ENCODE measurements around the gene GTF2H2C. TPM values are rescaled to one million over a fixed set of nuclear protein-coding genes. Genes with fewer than 3 reads are reported as not detected.
A peak's percentile ranks its signal among the peaks of the same experiment; 100 is the strongest.
"Not testable (repeated sequence)": the region's sequence is repeated elsewhere in the genome, so short reads cannot be mapped to it uniquely, and the experiment has no call there.

Gene GTF2H2C
- total RNA-seq, 3 donors from 2014 or later = 22.4 to 35.1 (median 28.8) TPM

DNA sequence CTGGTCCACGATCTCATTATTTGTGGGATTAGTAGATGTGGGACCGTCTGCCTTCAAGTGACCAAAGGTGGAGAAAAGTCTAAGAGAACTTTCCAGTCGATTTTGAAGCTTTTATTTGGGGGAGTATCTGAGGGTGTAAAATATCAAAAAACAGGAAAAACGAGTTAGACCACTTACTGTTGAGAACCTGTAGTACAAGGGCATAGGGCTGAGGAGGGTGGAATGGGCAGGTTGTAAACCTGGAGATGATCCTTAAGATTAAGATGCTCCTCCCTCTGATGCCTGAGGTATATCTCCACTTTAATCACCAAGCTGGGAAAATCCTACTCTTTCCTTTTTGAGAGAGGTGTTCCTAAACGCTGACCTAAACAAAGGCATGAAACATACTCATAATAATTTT lies 32.0 kb upstream of the GTF2H2C start:
- intact Hi-C loops (cut with DNase I; ENCODE audit: low total_unique reads) = no loop called here

GRCh38 chr5:69528609-69529008 lies 31.4 kb upstream of the GTF2H2C start:
- H3K27ac ChIP-seq = no peak overlapping the region
- no peak overlapping the region for H3K4me3 ChIP-seq
- H3K9me3 ChIP-seq = no peaks in the 10 kb centered on the region
- intact Hi-C loops (cut with DNase I; ENCODE audit: low total_unique reads) = no loop called here
- no peak for DNase-seq (ENCODE audit: low spot score in 2 of 2)
- no peaks in the 10 kb centered on the region for H3K36me3 ChIP-seq
- no peak for TF ChIP-seq POLR2AphosphoS5 (IDR thresholded peaks at IDR 0.05)
- TF ChIP-seq, protein P1, sequence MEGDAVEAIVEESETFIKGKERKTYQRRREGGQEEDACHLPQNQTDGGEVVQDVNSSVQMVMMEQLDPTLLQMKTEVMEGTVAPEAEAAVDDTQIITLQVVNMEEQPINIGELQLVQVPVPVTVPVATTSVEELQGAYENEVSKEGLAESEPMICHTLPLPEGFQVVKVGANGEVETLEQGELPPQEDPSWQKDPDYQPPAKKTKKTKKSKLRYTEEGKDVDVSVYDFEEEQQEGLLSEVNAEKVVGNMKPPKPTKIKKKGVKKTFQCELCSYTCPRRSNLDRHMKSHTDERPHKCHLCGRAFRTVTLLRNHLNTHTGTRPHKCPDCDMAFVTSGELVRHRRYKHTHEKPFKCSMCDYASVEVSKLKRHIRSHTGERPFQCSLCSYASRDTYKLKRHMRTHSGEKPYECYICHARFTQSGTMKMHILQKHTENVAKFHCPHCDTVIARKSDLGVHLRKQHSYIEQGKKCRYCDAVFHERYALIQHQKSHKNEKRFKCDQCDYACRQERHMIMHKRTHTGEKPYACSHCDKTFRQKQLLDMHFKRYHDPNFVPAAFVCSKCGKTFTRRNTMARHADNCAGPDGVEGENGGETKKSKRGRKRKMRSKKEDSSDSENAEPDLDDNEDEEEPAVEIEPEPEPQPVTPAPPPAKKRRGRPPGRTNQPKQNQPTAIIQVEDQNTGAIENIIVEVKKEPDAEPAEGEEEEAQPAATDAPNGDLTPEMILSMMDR (IDR thresholded peaks at IDR 0.05) = no peak
- no peaks in the 10 kb centered on the region for H3K27me3 ChIP-seq
- H3K4me1 ChIP-seq = no peaks in the 10 kb centered on the region

More for the DNA sequence above, 32.0 kb upstream of the GTF2H2C start:
- no peaks in the 10 kb centered on the region for H3K4me1 ChIP-seq
- no peaks in the 10 kb centered on the region for H3K9me3 ChIP-seq
- no peak overlapping the region for H3K4me3 ChIP-seq
- TF ChIP-seq, protein P1 (IDR thresholded peaks at IDR 0.05) = no peak
- TF ChIP-seq POLR2A (IDR thresholded peaks at IDR 0.05) (no peak), POLR2AphosphoS5 (IDR thresholded peaks at IDR 0.05) (no peak)
- no peaks in the 10 kb centered on the region for H3K36me3 ChIP-seq
- H3K27ac ChIP-seq = peak overlapping the region; percentile 16 to 35
- no peak for DNase-seq (ENCODE audit: low spot score in 2 of 2)
- no peaks in the 10 kb centered on the region for H3K27me3 ChIP-seq

- Histone ChIP-seq H3K4me1 (no peaks in the 10 kb centered on the region), H3K36me3 (no peaks in the 10 kb centered on the region), H3K27ac (peak overlapping the region in 1 of 2 donors; percentile 48), H3K9me3 (no peaks in the 10 kb centered on the region), H3K4me3 (no peak overlapping the region), H3K27me3 (no peaks in the 10 kb centered on the region)
- intact Hi-C loops (cut with DNase I; ENCODE audit: low total_unique reads) = no loop called here
- TF ChIP-seq POLR2A (IDR thresholded peaks at IDR 0.05) (no peak), POLR2AphosphoS5 (IDR thresholded peaks at IDR 0.05) (no peak)
- TF ChIP-seq, protein P1 (IDR thresholded peaks at IDR 0.05) = no peak
- no peak for DNase-seq (ENCODE audit: low spot score in 2 of 2)
Observed at GRCh38 chr5:69530561-69531405, 29.2 kb upstream of the GTF2H2C start.

- no peaks in the 10 kb centered on the region for H3K36me3 ChIP-seq
Observed at GRCh38 chr5:69531406-69531801, 28.6 kb upstream of the GTF2H2C start.

GRCh38 chr5:69537911-69538310 lies 22.1 kb upstream of the GTF2H2C start:
- H3K4me1 ChIP-seq; H3K4me3 ChIP-seq; H3K36me3 ChIP-seq; intact Hi-C loops (cut with DNase I; ENCODE audit: low total_unique reads); H3K27me3 ChIP-seq; DNase-seq (ENCODE audit: low spot score in 2 of 2); H3K9me3 ChIP-seq; H3K27ac ChIP-seq: not testable (repeated sequence)

More at GRCh38 chr5:69531406-69531801, 28.6 kb upstream of the GTF2H2C start:
- H3K9me3 ChIP-seq = no peaks in the 10 kb centered on the region
- TF ChIP-seq POLR2A (IDR thresholded peaks at IDR 0.05) (no peak), POLR2AphosphoS5 (IDR thresholded peaks at IDR 0.05) (no peak)
- TF ChIP-seq, protein P1 (IDR thresholded peaks at IDR 0.05) = no peak
- no peak for DNase-seq (ENCODE audit: low spot score in 2 of 2)
- H3K4me3 ChIP-seq = no peak overlapping the region
- peak overlapping the region in 1 of 2 donors; percentile 48 for H3K27ac ChIP-seq
- H3K27me3 ChIP-seq = no peaks in the 10 kb centered on the region
- H3K4me1 ChIP-seq = no peaks in the 10 kb centered on the region
- intact Hi-C loops (cut with DNase I; ENCODE audit: low total_unique reads) = no loop called here

- DNase-seq (ENCODE audit: low spot score in 2 of 2); H3K36me3 ChIP-seq; intact Hi-C loops (cut with DNase I; ENCODE audit: low total_unique reads); H3K4me1 ChIP-seq; H3K27ac ChIP-seq; H3K9me3 ChIP-seq; H3K4me3 ChIP-seq; H3K27me3 ChIP-seq: not testable (repeated sequence)
Observed at GRCh38 chr5:69538735-69539134, 21.3 kb upstream of the GTF2H2C start.

DNA sequence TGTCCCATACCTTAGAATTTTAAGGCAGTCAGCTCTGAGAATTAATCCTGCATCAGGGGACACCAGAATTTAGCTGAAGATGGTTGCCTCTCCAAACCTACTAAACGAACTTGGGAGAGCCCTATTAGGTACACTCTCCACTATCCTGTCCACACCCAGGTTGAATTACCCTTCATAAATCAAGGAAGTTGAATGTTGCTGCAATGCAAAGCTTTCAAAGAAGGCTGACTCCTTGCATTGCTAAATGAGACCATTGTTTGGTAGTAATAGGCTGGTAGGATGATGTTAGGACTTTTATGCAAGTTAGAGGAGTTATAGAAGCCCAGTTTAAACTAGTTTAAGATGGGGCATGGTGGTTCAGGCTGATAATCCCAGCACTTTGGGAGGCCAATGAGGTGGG lies 18.6 kb upstream of the GTF2H2C start:
- H3K27me3 ChIP-seq; H3K9me3 ChIP-seq; H3K27ac ChIP-seq; H3K4me1 ChIP-seq; DNase-seq (ENCODE audit: low spot score in 2 of 2); intact Hi-C loops (cut with DNase I; ENCODE audit: low total_unique reads); H3K4me3 ChIP-seq; H3K36me3 ChIP-seq: not testable (repeated sequence)

DNA sequence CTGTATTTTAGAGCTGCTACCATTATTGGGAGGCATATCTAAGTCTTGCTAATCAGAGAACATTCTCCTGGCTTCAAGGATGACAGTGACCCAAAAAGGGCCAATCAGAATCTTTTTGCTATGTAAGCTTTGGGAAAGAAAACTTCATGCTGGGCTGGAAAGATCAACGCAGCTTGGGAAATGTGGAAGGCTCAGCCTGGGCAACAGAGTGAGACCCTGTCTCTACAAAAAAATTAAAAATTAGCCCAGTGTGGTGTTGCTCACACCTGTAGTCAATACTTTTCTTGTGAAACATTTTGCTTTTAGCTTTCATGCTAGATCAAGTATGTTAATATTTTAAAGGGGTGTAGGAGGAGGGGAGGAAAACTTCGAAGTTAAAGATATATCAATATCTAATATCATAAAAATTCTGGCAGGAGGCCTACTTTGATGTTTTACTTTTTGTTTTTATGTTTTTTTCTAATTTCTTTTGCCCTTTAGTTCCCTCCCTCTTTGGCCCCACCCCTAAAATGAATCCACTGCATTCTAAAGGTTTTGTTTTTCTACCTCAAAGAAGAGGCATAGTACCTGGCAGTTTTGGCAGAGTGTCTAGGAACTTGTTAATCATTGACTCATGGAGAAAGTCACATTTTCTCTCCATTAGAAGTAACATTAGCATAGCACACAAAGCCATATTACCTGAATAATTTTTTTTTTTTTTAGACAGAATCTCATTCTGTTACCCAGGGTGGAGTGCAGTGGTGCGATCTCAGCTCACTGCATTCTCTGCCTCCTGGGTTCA lies 17.0 kb upstream of the GTF2H2C start:
- H3K27ac ChIP-seq; H3K27me3 ChIP-seq; H3K9me3 ChIP-seq; H3K4me1 ChIP-seq; H3K4me3 ChIP-seq; intact Hi-C loops (cut with DNase I; ENCODE audit: low total_unique reads); DNase-seq (ENCODE audit: low spot score in 2 of 2); H3K36me3 ChIP-seq: not testable (repeated sequence)

All from breast epithelium (tissue), 4 donors.